ENCODE data around the gene HELZ2. TPM values are rescaled to one million over a fixed set of nuclear protein-coding genes. Genes with fewer than 3 reads are reported as not detected.

HELZ2 gene
- polyA plus RNA-seq, 3 donors: 3.0 to 15.5 (median 3.3) TPM

DNA sequence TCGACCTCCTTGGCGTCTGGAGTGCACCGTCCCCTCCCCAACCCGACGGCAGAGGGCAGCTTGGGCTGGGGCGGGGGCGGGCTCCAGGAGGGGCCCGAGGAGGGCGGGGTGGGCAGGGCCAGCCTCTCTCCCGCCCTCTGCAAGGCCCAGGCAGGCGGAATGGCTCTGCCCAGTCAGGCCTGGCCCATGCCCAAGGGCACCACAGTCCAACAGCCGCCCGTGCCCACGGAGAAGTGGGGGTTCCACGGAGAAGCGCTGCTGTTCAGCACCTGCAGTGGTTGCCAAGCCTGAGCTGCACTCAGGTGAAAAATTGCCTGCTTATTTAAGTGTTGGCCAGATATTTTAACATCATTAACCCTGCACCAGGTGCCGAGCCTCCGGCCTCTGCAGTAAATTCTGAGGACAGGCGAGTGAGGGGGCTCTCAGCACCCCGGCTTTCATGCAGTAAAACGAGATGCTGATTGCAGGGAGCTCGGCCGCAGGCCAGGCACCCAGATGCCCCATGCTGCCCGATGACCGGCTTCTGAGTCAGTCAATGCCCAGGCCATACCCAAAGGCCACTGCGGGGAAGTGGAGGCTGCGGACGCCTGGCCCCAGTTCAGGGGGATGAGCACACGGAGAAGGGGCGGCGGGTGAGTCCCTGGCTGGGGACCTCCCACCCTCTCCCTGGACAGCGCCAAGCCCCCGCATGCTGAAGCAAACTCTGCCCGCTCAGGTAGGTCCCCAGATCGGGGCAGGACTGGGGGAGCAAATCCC is 26.1 kb downstream of the HELZ2 start, which contains the start of gene SRMS:
Gene SRMS (minus strand): TSS at position 25 of the 756 bp plus-strand sequence. CDS start 286 bp downstream, outside the sequence.
- H3K27ac ChIP-seq (ENCODE audit: low read depth in 1 of 2, low read length in 2 of 2): no peak within 1 kb of the TSS
- 63% methylated on average over 26 of the region's 35 CpGs for WGBS (ENCODE audit: insufficient coverage)
- no peaks in the 10 kb centered on the region for H3K36me3 ChIP-seq (replicated peaks in 1 of 2; ENCODE audit: control insufficient read depth in 1 of 2, insufficient read depth in 2 of 2, low read length in 2 of 2)
- H2AFZ ChIP-seq (ENCODE audit: insufficient read depth, low read depth, low read length, poor library complexity, severe bottlenecking): no peak within 1 kb of the TSS
- H3K4me3 ChIP-seq (replicated peaks in 1 of 3; ENCODE audit: low read depth in 2 of 3, low read length in 3 of 3): no peak within 1 kb of the TSS
- H3K79me2 ChIP-seq (ENCODE audit: insufficient read depth, low read length): no peaks in the 10 kb centered on the region
- peaks cover 2% of the 10 kb centered on the region for H4K20me1 ChIP-seq (ENCODE audit: insufficient read depth, low read length)
- H3K9ac ChIP-seq (ENCODE audit: insufficient read depth, low read length, poor library complexity, severe bottlenecking): no peak within 1 kb of the TSS
- Mint-ChIP-seq H3K9me3 (peaks cover 0 to 5% (median 2%) of the 10 kb centered on the region in 7 donors), H3K27me3 (ENCODE audit: low read depth in 3 of 3) (peaks cover 40 to 84% (median 55%) of the 10 kb centered on the region in 3 donors), H3K4me3 (peak within 1 kb of the TSS in 1 of 2 donors; percentile 65), H3K36me3 (no peaks in the 10 kb centered on the region), H3K4me1 (peaks cover 6% of the 10 kb centered on the region), H3K27ac (no peak within 1 kb of the TSS)
- peaks cover 0 to under 1% of the 10 kb centered on the region in 2 donors for H3K9me3 ChIP-seq (replicated peaks in 1 of 2; ENCODE audit: control insufficient read depth in 1 of 2, insufficient read depth in 1 of 2, low read length in 2 of 2)
- no peak for DNase-seq
- no peak within 1 kb of the TSS for H3K4me2 ChIP-seq (replicated peaks; ENCODE audit: extremely low read depth, low read length, poor library complexity, severe bottlenecking)
- intact Hi-C loops (cut with micrococcal nuclease): no loop called here
- H3K4me1 ChIP-seq (ENCODE audit: control insufficient read depth in 1 of 2, insufficient read depth in 2 of 2, low read length in 2 of 2): peaks cover 4 to 8% of the 10 kb centered on the region in 2 donors
- no peak for TF ChIP-seq CTCF (IDR thresholded peaks at IDR 0.05)
- peaks cover 0 to 50% of the 10 kb centered on the region in 2 donors for H3K27me3 ChIP-seq (ENCODE audit: control insufficient read depth in 2 of 2, insufficient read depth in 2 of 2, low read length in 2 of 2)

DNA sequence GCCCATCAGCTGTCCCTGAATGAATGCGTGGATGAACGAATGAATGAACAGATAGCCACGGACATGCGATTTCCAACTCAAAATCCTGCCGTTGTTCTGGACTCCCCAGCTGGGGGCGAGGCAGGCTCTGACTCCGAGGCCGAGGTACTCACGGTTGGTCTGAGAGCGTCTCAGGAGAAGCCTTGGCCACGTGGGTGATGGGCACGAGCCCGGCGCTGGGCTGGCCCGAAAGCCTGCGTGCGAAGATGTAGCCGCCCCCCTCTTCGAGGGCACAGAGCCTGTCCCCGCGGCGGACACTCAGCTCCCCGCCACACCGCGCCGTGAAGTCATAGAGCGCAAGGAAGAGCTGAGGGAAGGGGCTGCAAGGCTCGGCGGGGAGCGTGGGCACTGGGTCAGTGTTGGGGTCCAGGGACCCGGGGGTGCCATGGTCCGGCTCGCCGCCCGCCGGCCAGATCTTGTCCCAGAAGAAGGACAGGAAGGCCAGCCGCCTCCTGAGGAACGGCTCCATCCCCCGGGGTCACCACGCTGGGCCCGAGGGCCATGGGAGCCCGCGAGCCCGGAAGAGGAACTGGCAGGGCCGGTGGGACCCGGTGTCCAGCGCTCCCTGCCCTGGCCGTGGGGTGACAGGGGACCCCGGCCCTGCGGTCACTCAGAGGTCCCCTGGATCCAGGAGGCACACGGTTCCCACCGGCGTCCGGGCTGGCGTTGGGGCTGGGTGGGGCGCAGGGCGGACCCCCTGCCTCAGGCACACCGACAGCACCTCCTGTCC is 26.9 kb downstream of the HELZ2 start:
- Mint-ChIP-seq H3K27ac (no peak overlapping the region), H3K9me3 (peaks cover 0 to 5% (median under 1%) of the 10 kb centered on the region in 7 donors), H3K27me3 (ENCODE audit: low read depth in 3 of 3) (peaks cover 33 to 78% (median 49%) of the 10 kb centered on the region in 3 donors), H3K36me3 (no peaks in the 10 kb centered on the region), H3K4me3 (peak overlapping the region in 1 of 2 donors; percentile 42), H3K4me1 (peaks cover 2% of the 10 kb centered on the region)
- WGBS (ENCODE audit: insufficient coverage): 65% methylated on average over 58 of the region's 58 CpGs
- peaks cover 0 to 46% of the 10 kb centered on the region in 2 donors for H3K27me3 ChIP-seq (ENCODE audit: control insufficient read depth in 2 of 2, insufficient read depth in 2 of 2, low read length in 2 of 2)
- H2AFZ ChIP-seq (ENCODE audit: insufficient read depth, low read depth, low read length, poor library complexity, severe bottlenecking): no peak overlapping the region
- H4K20me1 ChIP-seq (ENCODE audit: insufficient read depth, low read length): no peaks in the 10 kb centered on the region
- no peak overlapping the region for H3K27ac ChIP-seq (ENCODE audit: low read depth in 1 of 2, low read length in 2 of 2)
- no peak overlapping the region for H3K9ac ChIP-seq (ENCODE audit: insufficient read depth, low read length, poor library complexity, severe bottlenecking)
- TF ChIP-seq CTCF (IDR thresholded peaks at IDR 0.05): no peak
- no peak overlapping the region for H3K4me3 ChIP-seq (replicated peaks in 1 of 3; ENCODE audit: low read depth in 2 of 3, low read length in 3 of 3)
- H3K9me3 ChIP-seq (replicated peaks in 1 of 2; ENCODE audit: control insufficient read depth in 1 of 2, insufficient read depth in 1 of 2, low read length in 2 of 2): no peaks in the 10 kb centered on the region
- DNase-seq: no peak
- no peak overlapping the region for H3K4me2 ChIP-seq (replicated peaks; ENCODE audit: extremely low read depth, low read length, poor library complexity, severe bottlenecking)
- no peaks in the 10 kb centered on the region for H3K79me2 ChIP-seq (ENCODE audit: insufficient read depth, low read length)
- H3K4me1 ChIP-seq (ENCODE audit: control insufficient read depth in 1 of 2, insufficient read depth in 2 of 2, low read length in 2 of 2): peaks cover 0 to under 1% of the 10 kb centered on the region in 2 donors
- intact Hi-C loops (cut with micrococcal nuclease): no loop called here
- no peaks in the 10 kb centered on the region for H3K36me3 ChIP-seq (replicated peaks in 1 of 2; ENCODE audit: control insufficient read depth in 1 of 2, insufficient read depth in 2 of 2, low read length in 2 of 2)

All from CD14-positive monocyte (primary cell).